ENCODE results near the gene PLSCR5.
A peak's percentile ranks its signal among the peaks of the same experiment; 100 is the strongest.

PLSCR5 gene

GRCh38 chr3:146589899-146590508, 15.1 kb downstream of the PLSCR5 start:
- peak in 4 of 56 donors; percentile 2 to 54 (median 2) for DNase-seq

- DNase-seq, result no peak
These were observed 20.0 kb downstream of the PLSCR5 start for GRCh38 chr3:146585156-146585555.

GRCh38 chr3:146581951-146582467, 23.1 kb downstream of the PLSCR5 start:
- no peak for DNase-seq

- no peak for DNase-seq
These were observed 24.0 kb downstream of the PLSCR5 start for GRCh38 chr3:146581080-146581601.

GRCh38 chr3:146577662-146578061, 27.5 kb downstream of the PLSCR5 start:
- DNase-seq, result peak in 4 of 56 donors; percentile 7 to 21 (median 10)

- no peak for DNase-seq
These were observed 29.5 kb downstream of the PLSCR5 start for GRCh38 chr3:146575636-146576035.

GRCh38 chr3:146574173-146574572, 31.0 kb downstream of the PLSCR5 start:
- no peak for DNase-seq

GRCh38 chr3:146569314-146569713, 35.8 kb downstream of the PLSCR5 start:
- no peak for DNase-seq

- no peak for DNase-seq
These were observed 39.0 kb downstream of the PLSCR5 start for GRCh38 chr3:146566138-146566537.

GRCh38 chr3:146561879-146562278, 43.3 kb downstream of the PLSCR5 start:
- DNase-seq, result no peak

GRCh38 chr3:146561463-146561862, 43.7 kb downstream of the PLSCR5 start:
- no peak for DNase-seq

GRCh38 chr3:146560678-146561077, 44.5 kb downstream of the PLSCR5 start:
- DNase-seq, result no peak

- DNase-seq, result no peak
These were observed 45.8 kb downstream of the PLSCR5 start for GRCh38 chr3:146559388-146559787.

GRCh38 chr3:146558781-146559180, 46.4 kb downstream of the PLSCR5 start:
- no peak for DNase-seq

GRCh38 chr3:146557745-146558144, 47.4 kb downstream of the PLSCR5 start:
- no peak for DNase-seq

- no peak for DNase-seq
These were observed 49.8 kb downstream of the PLSCR5 start for GRCh38 chr3:146555311-146555710.

GRCh38 chr3:146554151-146554760, 50.9 kb downstream of the PLSCR5 start:
- no peak for DNase-seq

GRCh38 chr3:146550743-146551510, 54.2 kb downstream of the PLSCR5 start:
- DNase-seq, result no peak

GRCh38 chr3:146550070-146550615, 55.0 kb downstream of the PLSCR5 start:
- DNase-seq, result no peak

- DNase-seq, result no peak
These were observed 57.8 kb downstream of the PLSCR5 start for GRCh38 chr3:146547235-146547835.

GRCh38 chr3:146546366-146546965, 58.7 kb downstream of the PLSCR5 start:
- no peak for DNase-seq
